NCI-H524 (cell line): ENCODE data around the gene ACKR1.

Experiments
- DNase-seq, 2 experiments: peaks; one replicate each; lab custom pipeline; 2025; lab: John Stamatoyannopoulos, UW

ACKR1 gene

DNA sequence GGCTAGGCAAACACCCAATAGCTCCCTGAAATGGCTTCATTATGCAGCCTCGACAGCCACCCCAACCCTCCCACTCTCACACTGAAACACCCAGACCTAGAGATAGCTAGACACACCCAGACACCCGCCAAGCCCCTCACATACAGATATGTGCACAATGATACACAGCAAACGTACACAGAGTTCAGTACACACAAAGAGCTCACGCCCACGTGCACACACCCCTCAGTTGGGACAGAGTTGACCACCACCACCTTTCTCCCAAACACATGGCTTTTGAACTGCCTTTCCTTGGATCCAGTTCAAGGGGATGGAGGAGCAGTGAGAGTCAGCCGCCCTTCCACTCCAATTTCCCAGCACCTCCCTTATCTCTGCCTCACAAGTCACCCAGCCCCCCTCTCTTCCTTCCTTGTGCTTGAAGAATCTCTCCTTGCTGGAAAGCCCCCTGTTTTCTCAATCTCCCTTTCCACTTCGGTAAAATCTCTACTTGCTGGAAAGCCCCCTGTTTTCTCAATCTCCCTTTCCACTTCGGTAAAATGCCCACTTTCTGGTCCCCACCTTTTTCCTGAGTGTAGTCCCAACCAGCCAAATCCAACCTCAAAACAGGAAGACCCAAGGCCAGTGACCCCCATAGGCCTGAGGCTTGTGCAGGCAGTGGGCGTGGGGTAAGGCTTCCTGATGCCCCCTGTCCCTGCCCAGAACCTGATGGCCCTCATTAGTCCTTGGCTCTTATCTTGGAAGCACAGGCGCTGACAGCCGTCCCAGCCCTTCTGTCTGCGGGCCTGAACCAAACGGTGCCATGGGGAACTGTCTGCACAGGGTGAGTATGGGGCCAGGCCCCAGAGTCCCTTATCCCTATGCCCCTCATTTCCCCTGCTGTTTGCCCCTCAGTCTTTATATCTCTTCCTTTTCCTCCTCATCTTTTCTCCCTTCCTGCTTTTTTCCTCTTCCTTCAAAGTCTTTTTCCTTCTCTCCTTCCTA lies at the start of gene ACKR1:
Gene ACKR1 (plus strand): TSS at position 715 of the 981 bp plus-strand sequence. CDS start 85 bp downstream, at position 800.
- no peak for DNase-seq

DNA sequence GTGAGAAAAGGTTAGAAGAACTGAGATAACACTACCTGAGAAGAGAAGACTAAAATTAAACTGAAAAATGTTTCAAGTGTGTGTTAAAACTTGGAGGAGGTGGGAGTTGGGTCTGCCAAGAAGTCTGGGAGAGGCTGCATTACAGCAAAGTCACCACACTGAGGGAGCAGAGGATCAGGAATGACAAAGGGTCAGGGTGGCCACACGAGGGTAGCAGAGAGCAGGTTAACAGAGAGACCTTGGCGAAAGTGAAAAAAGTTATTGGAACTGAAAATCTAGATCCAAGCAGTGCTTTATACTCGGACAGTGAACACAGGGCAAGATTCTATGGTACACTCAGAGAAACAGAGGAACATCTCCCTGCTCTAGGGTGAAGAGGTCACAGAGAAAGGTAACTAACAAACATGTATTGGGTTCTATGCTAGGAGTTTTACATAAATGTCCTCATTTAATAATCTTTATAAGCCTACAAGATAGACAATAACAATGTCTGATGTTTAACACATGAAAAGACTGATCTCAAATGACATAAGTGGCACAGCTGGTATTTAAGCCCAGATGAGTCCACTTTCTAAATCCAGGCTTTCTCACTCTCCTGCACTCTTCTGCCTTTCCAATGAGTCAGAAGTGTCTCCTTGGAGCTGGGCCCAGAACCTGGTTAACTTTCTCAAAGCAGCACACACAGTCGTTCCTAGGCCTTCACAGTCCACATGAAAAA lies 43.5 kb upstream of the ACKR1 start:
- DNase-seq = peak; percentile 49 to 81

GRCh38 chr1:159161719-159162026 lies 43.0 kb upstream of the ACKR1 start:
- no peak for DNase-seq

DNA sequence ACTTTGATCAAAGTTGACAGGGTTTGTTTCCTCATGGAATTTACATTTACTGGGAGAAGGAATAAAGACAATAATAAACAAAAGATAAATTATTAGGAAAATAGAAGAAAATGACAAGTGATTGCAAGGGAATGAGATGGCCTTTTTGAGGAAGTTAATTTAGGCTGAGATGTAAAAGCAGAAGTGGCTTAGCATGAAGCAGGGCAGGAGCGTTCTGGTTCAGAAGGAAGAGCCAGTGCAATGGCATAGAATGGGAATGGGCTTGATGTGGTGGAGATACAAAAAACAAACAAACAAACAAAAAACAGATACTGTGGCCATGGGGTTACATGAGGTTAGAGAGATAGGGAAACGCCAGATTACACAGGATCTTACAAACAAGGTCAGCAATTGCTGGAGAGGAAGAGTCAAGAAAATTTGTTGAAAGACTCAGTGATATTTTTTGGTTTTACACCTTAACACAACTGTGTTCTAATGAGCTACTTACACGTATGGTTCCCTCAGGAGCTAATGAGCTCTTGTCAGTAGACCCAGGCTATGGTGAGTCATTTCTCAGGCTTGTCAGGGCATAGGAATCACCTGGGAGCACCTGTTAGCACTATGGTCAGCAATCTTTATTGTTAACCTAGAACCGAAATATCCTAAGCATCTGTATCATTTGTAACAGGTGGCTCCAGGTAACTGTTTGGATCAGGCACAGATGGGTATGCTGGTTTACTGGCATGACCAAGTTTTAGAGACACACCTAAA lies 42.0 kb upstream of the ACKR1 start:
- no peak for DNase-seq

- peak; percentile 22 to 47 for DNase-seq
Observed at GRCh38 chr1:159163614-159164228, 41.0 kb upstream of the ACKR1 start.

DNA sequence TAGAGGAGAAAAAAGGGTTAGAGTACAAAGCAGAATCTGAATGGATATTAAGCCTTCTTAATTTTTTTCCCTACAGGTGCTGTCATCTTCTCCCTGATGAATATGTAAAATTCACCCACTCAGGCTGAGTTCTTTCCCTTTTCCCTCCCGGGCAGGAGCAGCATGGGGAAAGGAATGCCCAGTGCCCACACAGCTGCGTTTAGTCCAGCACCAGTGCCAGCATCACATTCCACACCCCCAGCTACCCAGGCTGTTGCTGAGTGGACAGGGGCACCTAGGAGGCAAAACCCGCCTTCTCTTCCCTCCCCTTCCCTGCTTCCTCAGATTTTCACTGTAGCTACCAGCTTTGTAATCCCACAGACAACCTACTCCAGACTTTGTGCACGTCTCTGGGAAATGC lies 36.6 kb upstream of the ACKR1 start:
- DNase-seq = no peak

- no peak for DNase-seq
Observed at GRCh38 chr1:159170639-159171038, 34.0 kb upstream of the ACKR1 start.

DNA sequence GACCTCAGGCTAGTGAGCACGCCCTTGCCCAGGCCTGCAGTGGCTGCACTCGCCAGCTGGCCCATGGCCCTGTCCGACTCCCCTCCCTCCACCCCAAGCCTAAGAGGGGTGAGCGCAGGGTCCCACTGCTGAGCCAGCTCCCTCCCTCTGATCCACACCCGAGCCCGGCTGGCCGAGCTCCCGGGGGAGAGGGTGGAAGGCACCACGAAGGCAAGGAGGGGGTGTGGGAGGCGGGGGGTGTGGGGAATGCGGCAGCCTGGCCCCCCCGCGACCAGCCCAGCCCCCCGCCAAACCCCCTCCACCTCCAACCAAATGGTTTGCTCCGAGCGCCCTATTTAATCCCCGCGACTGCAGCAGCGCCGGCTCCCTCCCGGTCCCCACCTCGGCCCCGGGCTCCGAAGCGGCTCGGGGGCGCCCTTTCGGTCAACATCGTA lies 33.4 kb upstream of the ACKR1 start, which contains the start of gene CADM3:
Gene CADM3 (plus strand): TSS at position 362 of the 434 bp plus-strand sequence. CDS start 151 bp downstream, outside the sequence.
- peak; percentile 51 to 80 for DNase-seq

DNA sequence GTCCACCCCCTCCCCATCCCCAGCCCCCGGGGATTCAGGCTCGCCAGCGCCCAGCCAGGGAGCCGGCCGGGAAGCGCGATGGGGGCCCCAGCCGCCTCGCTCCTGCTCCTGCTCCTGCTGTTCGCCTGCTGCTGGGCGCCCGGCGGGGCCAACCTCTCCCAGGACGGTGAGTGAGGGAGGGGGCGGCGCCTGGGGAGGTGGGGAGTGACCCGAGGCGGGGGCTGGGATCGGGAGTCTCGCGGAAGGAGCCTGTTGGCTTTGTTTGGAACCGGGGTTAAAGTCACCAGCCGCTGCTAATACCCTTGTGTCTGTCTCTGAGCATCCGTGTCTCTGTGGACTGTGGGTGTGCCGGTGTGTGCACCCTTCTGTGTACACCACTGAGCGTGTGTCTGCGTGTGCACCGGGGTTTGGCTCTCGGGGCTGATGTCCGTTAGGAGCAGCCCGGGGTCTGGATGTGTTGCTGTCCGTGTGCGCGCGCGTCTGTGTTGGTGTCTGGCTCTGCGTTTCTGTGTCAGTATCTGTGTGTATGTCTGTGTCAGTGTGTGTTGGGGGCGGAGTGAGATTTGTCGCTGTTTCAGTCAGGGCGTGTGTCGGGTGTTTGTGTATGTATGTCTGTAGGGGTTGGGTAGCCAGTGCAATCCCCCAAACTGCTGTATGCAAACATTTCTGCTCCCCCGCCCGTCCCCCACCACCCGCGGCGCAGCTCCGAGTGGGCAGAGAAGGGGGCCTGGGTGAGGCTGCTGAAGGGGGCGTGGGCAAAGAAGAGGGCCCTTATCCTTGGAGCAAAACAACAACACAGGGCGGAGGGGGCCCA lies 32.8 kb upstream of the ACKR1 start:
- DNase-seq = peak; percentile 31 to 62

- DNase-seq = peak in 1 of 2 experiments; percentile 34
Observed at GRCh38 chr1:159172614-159173291, 31.9 kb upstream of the ACKR1 start.

DNA sequence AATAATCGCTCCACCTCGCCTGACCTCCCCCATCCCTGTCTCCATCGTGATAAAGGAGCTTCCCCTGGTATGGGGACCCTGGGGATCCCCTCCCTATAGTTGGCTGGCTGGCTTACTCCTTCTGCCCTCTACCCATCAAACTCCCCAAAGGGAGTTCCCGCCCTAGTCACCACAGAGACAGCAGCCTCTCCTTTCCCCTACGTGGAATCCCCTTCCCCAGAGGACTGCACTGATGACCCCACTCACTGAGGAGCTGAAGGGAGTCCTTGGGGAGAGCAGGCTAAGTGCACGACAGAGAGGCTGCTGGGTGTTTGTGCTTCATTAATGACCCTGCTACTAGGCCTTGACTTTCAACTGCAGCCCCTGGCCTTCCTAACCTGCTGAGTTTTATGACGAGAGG lies 31.4 kb upstream of the ACKR1 start:
- DNase-seq = no peak

DNA sequence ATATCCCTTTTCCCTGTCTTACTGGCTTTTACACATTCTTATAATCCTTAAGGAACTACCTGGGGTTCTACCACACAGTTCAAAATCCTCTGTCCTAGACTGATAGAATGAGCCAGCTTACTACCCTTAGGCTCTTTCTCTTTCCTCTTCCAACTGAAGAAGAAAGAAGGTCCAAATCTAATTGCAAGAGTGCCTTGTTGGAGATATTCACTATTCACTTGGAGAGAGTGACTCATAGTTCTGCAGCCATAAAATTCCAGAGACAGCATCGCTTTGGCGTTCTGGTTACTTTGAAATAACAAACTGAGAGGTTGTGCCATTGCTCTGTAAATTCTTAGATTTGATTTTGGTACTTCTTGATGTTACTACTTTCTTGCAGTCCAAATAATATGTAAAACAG lies 29.1 kb upstream of the ACKR1 start:
- no peak for DNase-seq

DNA sequence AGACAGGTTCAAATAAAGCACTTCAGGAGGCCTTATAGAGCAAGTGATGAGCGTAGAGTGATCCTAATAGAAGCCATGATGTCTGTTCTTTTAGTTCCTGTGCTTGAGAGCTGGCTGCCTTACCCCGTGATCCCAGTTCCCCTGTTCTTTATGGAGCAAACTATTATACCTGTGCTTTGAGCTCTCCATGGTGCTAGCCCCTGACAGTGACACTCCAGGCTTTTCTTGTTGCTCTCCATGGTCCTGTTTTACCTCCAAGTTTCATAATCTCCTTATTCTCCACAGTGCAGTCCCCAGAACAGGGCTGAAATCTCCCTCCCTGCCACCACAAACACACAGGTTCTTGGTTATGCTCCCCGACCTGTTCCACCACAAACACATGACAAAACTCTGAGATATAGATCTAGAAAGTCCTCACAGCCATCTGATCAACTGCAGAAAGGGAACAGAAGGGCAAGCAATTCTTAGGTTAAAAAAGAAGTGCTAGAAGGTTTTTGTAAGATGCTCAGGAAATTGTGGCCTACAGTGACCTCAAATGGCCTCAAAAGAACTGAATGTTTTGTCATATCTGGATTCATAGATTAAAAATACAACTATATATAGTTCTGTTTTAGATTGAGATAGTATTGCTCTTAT lies 27.3 kb upstream of the ACKR1 start:
- no peak for DNase-seq

DNA sequence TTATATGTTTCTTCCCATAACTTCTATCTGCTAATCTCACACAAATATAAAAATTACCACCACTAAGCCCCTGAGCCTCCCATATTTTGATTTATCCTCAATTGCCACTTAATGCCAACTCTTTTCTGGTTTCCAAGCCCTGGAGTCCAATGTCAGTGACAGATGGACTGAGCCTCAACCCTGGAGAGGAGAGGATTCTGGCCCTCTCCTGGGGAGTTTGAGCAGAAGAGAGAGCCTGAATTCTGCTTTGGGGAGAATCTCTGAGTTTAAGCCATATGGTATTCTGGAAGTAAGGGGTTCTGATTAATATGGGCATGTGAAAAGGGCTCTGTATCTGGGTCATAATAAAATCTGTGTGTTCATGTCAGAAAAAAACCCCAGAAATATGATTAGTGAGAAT lies 24.8 kb upstream of the ACKR1 start:
- peak; percentile 94 to 96 for DNase-seq

DNA sequence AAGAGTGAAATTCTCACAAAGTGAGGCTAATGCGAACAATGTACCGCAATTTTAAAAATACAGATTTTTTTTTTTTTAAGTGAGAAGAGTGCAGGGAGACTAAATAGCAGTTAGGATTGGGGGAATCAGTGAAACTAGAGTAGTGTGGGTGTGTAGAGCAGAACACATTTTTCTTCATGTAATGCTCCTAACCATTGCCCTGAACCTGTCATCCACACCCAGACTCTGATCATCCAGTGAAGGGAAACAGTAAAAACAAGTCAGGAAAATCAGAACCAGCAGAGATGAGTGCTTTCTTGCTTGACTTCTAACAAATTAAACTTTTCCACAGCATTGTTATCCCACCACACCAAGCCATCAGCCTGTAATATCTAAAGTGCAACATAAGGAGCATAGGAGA lies 24.2 kb upstream of the ACKR1 start:
- no peak for DNase-seq

DNA sequence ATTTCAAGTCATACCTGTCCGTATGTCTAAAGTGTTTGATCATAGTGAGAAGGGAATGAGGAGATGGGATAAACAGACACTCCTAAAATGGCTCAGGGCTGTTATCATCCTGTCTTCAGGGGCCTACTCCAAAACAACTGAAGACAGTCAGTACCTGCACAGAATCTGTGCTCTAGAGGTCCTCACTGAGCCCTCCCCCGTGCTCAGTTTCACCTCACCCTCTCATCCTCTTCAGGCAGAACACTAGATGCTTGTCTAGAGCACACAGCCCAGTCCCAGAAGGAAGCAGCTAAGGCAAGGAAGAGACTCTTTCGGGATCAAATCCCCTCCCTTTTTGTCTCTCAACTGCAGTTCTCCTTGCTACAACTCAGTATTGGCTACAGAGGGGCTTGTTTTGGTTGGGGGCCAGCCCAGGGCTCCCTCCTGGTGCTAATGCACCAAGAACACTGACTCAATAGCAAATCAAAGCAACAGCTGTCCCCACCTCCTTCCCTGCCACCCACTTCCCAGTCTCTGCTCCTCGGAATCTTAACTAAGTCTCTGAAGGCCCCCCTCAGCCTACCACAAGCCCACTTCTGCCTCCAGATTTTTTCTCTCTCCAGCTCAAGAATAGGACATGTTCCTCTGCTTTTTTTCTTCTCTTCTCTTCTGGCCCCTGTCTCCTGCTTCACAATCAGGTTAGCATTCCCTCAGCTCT lies 23.2 kb upstream of the ACKR1 start:
- DNase-seq = peak in 1 of 2 experiments; percentile 46

DNA sequence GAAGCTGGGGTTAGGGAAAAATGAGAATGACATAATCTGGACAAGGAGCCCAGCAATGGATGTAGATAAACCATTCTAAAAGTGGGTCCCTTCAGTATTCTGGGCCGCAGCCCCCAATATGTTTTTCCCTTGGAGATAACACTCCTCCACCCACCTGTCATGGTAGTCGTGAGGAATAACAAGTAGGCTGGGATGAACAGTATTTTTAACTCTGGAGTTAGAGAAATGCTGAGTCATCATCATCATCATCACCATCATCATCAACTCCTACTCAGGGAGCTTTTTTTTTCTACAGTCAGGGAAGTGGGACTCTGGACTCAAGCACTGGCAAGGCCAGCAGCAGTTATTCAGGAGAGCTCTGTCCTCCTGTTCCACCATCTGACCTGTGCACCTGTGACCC lies 20.5 kb upstream of the ACKR1 start:
- DNase-seq = no peak

GRCh38 chr1:159185121-159185520 lies 19.6 kb upstream of the ACKR1 start:
- DNase-seq = no peak

DNA sequence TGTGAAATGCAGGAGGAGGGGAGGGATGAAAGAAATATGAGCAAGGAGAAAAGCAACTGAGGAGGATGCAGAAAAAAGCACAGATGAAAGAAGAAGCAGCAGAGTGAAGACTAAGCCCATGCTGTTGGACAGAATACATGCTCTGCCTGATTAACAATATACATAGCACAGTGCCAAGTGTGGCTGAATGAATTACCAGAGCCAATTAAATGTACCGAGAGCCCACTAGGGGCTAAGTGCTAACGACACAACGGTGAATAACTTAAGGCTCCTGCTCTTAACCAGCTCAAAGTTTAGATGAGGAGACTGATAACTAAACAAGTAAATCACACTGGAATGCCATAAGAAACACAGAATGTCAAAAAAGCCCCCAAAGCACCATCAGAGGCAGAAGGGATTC lies 17.6 kb upstream of the ACKR1 start:
- DNase-seq = no peak
